GM18858 (cell line): ENCODE data around the gene SCT.

ENCODE experiments used
- ATAC-seq: cut with Tn5 transposase; IDR thresholded peaks from one replicate; pipeline ENCODE4 v1.9.1; 2021; ENCODE audit not compliant: unreplicated experiment

The SCT gene

DNA sequence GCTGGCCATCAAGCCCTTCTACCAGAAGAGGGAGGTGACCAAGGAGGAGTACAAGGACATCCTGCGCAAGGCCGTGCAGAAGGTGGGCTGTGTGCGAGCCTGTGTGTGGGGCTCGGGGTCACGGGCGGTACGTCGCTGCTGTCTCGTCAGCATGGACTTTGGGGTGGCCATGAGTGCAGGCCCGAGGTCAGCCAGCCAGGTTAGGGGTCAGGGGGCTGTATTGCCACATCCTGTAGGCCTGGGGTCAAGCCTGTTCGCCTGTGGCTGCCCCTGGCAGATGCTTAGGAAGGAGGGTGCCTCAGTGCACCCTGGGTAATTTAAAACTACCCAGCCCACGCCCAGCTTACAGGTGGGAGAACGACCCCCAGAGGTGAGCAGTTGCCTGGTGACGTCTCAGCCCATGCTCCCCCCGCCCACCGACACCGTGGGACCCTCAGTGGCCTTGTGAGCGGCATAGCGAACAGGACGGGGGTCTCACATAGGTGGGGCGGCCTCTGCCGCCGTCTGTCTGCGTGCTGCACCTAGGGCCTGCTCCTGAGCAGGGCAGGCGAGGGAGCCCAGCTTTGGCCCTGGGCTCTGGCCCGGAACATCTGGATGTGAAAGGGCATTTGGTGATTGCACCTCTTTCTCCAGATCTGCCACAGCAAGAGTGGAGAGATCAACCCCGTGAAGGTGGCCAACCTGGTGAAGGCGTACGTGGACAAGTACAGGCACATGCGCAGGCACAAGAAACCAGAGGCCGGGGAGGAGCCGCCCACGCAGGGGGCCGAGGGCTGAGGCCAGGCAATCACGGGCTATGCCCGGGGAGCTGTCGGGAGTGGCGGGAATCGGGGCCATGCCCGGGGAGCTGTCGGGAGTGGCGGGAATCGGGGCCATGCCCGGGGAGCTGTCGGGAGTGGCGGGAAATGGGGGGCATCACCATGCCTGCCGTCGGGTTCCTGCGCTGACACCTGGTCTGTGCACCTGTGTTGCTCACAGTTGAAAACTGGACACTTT, 15.7 kb downstream of the SCT start:
- ATAC-seq, result no peak

DNA sequence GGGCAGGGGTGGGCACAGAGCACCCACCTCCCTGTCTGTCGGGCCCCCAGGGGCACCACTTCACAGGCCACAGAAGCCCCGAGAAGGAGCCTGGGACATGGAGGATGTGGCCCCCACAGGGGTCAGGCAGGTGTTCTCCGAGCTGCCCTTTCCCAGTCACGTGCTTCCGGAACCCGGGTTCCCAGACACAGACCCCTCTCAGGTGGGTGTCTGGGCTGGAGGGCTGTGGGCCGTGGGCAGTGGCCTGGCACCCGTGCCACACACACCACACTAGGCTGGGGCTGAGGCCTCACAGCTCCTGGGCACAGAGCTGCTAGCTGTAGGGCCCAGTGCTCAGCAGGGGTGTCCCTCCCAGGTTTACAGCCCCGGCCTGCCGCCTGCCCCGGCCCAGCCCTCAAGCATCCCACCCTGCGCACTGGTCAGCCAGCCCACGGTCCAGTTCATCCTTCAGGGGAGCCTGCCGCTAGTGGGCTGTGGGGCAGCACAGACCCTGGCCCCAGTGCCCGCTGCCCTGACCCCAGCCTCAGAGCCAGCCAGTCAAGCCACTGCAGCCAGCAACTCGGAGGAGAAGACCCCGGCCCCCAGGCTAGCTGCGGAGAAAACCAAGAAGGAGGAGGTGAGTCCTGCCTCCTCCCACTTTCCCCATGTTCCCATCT, 16.7 kb downstream of the SCT start:
- ATAC-seq, result no peak

DNA sequence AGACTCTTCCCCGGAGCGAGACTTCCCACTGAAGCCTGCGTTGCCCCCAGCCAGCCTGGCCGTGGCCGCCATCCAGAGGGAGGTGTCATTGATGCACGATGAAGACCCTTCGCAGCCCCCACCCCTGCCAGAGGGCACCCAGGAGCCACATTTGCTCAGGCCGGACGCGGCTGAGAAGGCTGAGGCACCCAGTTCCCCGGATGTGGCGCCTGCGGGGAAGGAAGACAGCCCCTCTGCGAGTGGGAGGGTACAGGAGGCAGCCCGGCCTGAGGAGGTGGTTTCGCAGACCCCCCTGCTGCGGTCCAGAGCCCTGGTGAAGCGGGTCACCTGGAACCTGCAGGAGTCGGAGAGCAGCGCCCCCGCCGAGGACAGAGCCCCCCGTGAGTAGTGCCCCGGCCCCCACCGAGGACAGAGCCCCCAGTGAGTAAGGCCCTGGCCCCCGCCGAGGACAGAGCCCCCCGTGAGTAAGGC, 17.6 kb downstream of the SCT start:
- ATAC-seq, result no peak

DNA sequence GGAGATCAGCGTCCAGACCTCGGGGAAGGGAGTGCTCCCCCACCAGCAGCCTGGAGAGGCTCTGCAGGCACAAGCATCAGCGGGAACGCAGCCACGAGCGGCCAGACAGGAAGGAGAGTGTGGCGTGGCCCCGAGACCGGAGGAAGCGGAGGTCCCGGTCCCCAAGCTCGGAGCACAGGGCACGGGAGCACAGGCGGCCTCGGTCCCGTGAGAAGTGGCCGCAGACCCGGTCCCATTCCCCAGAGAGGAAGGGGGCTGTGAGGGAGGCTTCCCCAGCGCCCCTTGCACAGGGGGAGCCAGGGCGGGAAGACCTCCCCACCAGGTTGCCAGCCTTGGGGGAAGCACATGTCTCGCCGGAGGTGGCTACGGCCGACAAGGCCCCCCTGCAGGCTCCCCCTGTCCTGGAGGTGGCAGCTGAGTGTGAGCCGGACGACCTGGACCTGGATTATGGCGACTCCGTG, 18.2 kb downstream of the SCT start:
- no peak for ATAC-seq

DNA sequence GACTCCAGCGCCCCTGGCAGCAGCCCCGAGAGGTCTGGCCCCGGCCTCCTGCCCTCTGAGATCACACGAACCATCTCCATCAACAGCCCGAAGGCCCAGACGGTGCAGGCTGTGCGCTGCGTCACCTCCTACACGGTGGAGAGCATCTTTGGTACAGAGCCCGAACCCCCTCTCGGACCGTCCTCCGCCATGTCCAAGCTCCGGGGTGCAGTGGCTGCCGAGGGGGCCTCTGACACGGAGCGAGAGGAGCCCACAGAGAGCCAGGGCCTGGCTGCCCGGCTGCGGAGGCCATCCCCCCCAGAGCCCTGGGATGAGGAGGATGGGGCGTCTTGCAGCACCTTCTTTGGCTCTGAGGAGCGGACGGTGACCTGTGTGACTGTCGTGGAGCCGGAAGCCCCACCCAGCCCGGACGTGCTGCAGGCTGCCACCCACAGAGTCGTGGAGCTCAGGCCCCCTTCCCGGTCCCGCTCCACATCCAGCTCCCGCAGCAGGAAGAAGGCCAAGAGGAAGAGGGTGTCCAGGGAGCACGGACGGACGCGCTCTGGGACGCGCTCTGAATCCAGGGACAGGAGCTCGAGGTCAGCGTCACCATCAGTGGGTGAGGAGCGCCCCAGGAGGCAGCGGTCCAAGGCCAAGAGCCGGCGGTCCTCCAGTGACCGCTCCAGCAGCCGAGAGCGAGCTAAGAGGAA, 18.9 kb downstream of the SCT start:
- no peak for ATAC-seq

DNA sequence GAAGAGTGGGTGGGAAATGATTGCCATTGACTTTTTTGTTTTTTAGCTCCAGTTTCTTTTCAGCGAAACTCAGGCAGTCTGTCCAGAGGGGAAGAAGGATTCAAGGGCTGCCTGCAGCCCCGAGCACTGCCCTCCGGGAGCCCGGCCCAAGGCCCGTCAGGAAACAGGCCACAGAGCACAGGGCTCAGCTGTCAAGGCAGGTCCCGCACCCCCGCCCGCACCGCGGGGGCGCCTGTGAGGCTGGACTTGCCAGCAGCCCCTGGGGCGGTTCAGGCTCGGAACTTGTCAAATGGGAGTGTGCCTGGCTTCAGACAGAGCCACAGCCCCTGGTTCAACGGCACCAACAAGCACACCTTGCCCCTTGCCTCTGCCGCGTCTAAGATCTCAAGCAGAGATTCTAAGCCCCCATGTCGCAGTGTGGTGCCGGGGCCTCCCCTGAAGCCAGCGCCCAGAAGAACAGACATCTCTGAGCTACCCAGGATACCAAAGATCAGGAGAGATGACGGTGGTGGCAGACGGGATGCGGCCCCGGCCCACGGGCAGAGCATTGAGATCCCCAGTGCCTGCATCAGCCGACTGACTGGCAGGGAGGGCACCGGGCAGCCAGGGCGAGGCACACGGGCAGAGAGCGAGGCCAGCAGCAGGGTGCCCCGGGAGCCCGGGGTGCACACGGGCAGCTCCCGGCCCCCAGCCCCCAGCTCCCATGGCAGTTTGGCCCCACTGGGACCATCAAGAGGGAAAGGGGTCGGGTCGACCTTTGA, 19.8 kb downstream of the SCT start:
- ATAC-seq, result no peak

DNA sequence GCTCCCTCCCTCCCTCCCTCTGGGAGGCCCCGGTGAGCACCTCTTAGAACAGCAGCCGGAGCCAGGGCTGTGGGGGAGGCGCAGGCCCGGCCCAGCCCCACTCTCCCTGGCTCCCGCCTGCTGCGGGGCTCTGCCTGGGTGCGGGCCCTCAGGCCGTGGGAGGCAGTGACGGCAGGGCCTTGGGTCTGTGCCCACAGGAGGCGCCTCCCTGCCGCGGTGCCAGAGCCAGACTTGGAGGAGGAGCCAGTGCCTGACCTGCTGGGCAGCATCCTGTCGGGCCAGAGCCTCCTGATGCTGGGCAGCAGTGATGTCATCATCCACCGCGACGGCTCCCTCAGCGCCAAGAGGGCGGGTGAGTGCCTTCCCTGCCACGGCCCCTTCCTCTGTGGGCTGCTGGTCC, 20.7 kb downstream of the SCT start:
- no peak for ATAC-seq

DNA sequence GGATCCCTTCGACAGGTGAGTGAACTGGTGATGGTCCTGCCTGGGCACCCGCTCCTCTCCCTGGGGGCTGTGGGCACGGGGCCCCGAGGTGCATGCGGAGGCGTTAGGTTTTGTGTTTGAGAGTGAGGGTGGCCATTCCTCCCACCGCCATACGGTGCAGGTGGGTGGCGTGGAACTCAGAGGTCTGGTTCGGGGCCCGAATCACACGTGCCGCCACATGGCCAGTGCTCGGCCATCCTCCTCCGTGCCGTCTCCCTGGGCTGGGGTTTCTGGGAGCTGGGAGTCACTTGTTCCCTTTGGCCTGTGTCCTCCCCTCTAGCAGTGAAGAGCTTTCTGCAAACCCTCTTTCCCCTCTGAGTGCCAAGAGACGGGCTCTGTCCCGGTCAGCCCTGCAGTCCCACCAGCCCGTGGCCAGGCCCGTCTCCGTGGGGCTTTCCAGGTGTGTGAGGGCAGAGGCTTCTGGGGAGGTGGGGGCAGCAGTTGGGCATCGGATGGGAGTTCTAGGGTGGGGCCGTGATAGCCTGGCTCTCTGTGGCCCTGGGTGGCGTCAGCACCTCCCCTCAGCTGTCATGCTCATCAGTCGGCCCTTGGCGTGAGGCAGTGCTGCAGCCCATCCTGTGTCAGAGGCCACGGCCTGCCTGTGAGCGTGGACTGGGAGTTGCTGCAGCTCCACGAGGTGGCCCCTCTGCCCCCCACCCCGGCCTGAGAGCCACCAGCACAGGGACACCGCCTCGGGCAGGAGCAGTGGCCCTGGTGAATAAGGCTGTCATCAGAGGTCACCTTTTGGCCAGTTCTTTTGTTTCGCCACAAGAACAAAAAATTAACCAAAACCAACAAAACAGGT, 21.5 kb downstream of the SCT start:
- ATAC-seq, result no peak

DNA sequence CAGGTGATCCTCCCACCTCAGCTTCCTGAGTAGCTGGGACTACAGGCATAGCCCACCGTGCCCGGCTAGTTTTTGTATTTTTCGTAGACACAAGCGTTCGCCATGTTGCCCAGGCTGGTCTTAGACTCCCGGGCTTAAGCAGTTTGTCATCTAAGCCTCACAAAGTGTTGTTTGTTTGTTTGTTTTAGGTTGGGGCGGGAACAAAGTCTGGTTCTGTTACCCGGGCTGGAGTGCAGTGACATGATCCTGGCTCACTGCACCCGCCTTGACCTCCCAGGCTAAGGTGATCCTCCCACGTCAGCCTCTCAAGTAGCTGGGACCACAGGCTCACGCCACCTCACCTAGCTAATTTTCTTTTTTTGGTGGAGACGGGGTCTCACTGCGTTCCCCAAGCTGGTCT, 23.8 kb downstream of the SCT start:
- ATAC-seq, result no peak

DNA sequence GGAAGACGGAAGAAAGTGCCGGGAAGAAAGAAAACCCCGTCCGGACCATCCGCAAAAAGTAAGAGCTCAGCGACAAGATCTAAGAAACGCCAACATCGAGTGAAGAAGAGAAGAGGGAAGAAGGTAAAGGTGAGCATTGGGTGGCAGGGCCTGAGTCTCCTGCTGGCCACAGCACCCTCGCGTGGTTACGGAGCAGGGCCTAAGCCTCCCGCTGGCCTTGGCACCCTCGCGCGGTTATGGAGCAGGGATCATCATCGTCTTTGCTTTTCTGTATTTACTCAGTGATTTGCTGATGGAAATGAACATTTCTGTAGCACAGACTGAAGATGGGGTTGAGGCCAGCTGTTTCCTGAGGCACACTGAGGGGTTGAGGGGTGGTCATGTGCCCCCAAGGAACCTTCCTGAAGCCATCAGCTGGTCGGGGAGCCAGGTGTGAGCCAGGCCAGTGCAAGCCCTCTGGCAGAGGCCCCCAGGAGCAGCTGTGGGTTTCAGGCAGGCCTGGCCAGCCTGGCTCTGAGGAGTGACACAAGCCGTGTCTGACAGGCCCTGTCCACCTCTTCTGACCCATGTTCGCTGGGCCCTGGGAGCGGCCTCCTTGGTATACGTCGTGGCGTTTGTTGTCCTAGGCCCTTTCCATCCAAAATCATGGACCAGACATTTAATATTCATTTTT, 25.3 kb downstream of the SCT start:
- no peak for ATAC-seq

DNA sequence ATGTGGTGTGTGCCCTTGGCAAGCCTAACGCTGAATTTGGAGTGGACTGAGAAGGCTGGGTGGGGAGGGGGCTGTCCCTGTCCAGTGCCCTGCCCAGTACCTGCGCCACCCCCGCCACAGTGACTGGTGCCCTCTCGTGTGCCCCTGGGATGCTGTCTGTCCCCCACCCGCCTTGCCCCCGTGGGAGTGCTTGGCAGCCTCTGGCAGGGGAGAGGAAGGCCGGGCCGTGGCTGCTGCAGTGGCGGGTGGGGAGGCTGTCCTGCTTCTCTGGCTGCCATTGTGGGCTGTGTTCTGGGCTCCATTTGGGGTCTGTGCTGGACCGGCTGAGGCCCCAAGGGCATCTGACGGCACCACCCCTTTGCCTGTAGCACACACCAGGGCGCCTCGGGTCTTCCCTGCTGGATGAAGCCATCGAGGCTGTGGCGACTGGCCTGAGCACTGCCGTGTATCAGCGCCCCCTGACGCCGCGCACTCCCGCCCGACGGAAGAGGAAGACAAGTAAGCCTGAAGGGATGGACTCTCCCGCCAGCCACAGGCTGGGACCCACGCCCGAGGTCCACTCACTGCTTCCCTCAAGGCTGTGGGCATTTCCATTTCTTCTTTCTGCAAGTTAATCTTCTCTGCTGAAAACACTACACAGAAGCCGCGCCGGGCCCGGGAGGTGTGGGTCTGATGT, 28.8 kb downstream of the SCT start:
- ATAC-seq, result no peak

DNA sequence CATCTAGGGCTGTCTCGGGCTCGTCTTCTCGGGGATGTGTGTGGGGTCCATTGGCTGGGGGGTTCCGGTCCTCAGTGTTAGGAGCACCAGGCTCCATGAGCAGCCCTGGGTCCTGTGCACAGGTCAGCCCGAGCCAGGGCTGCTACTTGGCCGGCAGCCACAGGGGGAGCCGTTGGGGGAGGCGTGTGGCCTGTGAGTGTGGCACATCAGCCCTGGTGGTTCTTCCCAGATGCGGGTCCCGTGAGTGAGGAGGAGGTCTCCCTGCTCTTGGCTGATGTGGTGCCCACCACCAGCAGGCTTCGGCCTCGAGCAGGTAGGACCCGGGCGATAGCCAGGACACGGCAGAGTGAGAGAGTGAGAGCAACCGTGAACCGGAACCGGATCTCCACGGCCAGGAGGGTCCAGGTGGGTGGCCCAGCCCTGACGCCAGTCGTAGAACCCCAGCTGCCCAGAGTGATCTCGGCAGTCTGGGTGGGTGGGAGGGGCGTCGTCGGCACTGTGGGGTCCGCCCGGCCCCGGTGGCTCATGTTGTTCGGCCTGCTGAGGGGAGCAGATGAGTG, 29.7 kb downstream of the SCT start:
- no peak for ATAC-seq

DNA sequence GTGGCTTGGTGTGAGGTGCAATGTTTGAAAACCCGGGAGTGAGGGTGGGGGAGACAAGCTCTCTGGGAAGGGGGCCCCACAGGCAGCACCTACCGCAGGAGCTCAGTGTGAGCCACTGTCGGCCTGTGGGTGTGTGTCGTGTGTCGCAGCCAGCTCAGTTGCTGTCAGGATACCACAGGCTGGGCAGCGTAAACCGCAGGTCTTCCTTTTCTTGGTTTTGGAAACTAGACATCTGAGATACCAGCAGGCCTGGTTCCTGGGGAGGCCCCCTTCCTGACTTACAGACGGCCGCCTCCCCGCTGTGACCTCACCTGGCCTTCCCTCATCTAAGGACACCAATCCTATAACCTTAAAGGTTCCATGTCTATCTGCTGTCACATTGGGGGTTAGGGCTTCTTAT, 30.6 kb downstream of the SCT start:
- ATAC-seq, result no peak

DNA sequence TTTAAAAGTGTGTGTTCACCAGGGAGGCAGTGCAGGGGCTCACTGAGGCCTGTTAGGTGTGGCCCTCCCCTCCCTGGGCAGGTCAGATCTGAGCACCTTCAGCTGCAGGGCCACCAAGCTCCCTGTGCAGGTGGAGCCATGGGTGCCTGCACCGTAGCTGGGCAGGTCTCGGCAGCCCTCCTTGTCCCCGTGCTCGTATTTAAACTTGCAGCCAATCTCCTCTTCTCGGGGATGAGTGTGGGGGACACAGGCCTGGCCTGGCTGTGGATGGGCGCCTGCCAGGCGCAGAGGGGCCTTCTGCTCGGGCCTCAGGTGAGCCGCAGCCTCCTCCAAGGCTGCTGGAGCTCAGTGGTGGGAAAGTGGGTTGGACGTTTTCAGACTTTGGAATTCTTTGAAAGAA, 31.6 kb downstream of the SCT start:
- no peak for ATAC-seq

DNA sequence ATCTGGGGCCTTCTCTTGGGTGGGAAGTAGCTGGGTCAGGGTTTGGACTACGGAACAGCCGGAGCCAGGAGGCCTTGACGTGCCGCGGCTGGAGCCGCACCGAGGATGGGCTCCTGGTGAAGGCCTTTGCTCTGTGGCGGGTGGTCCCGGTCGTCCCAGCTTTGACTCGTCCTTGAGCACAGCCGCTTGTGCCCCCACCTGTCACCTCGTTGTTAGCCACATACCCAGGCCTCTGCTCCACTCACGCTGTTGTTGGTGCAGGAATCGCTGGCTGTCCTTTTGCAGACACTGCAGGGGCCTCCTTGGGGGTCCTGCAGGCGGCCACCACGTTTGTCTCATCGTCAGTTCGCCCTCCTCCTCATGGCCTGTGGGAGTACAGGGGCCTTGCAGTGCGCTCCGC, 33.6 kb downstream of the SCT start:
- no peak for ATAC-seq

DNA sequence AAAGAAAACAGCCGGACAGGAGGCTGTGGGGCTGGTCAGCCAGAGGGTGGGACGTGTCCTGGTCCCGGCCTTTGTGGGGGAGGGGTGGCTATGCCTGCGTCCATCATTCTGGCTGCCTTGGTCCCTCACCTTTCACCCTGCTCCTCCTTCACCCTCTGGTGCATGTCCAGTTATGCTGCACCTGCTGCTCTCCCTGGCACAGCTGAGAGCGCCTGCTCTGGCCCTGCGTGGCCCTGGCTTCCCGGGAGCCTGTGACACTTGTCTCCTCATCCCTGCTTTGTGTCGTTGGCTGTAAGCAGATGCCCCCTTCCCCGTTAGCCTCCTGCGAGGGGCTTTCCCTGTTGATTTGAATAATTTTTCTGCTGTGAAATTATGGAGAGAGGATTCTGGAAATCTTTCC, 34.1 kb downstream of the SCT start:
- ATAC-seq, result no peak

DNA sequence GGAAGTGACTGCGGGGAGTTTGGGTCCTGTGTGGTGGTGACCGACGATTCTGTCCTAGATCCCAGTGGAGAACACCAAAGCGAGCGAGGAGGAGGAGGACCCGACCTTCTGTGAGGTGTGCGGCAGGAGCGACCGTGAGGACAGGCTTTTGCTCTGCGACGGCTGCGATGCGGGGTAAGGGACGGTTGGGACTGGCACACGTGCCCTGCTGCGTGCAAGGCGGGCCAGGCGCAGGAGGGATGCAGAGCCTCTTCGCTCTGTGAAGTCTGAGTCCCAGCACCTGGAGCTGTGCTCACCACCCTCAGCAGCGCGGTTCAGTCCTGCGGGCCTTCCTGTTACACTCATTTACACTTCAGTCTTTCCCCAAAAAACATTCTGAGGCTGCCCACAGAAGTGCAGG, 34.5 kb downstream of the SCT start:
- ATAC-seq, result no peak

DNA sequence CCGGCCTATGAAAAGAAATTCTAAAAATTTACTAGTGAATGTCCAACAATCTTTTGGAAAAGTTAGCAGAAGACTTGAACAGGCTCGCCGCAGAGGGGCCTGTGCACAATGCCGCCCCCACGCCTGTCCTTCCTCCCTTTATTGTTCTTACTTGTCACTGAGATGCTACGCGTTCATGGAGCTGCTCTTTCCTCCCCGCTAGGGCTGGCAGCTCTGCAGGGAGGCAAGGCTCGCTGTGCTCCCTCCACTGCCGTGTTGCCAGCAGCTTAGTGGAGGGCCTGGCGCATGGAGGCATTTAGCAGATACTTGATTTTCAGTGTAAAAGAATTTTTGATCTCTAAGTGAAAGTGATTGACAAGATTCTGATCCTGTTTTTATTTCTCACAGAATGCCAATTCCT, 36.0 kb downstream of the SCT start:
- no peak for ATAC-seq

DNA sequence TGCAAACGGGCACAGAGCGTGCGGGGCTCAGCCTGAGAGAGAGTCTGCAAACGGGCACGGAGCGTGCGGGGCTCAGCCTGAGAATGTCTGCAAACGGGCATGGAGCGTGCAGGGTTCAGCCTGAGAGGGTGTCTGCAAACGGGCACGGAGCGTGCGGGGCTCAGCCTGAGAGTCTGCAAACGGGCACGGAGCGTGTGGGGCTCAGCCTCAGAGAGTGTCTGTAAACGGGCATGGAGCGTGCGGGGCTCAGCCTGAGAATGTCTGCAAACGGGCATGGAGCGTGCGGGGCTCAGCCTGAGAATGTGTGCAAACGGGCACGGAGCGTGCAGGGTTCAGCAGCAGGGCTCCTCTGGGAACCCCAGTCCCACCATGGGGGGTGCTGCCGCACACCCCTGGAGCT, 37.2 kb downstream of the SCT start:
- no peak for ATAC-seq
